Umbilical cord (tissue), 2 donors: ENCODE measurements around the gene XXYLT1. TPM values are rescaled to one million over a fixed set of nuclear protein-coding genes. Genes with fewer than 3 reads are reported as not detected.

Source experiments
- DNase-seq: peaks from one replicate; pipeline ENCODE4 v3.0.0-alpha.2; 2015; ENCODE audit warnings: low spot score
- total RNA-seq: library from RNA; depleted of rRNA; stranded (reverse); fragments of >200 nt; gene quantifications from one replicate; pipeline ENCODE4 v1.2.3, GENCODE V29; 2014; ENCODE audit warnings: low replicate concordance; ENCODE audit not compliant: insufficient read depth

Gene XXYLT1
- total RNA-seq, 1 donor from 2014 or later = 21.4 TPM

GRCh38 chr3:195078891-195079440 is 192.0 kb downstream of the XXYLT1 start:
- no peak for DNase-seq

GRCh38 chr3:195077611-195078540 is 193.1 kb downstream of the XXYLT1 start:
- DNase-seq = no peak

GRCh38 chr3:195076981-195077610 is 193.9 kb downstream of the XXYLT1 start:
- DNase-seq = no peak

GRCh38 chr3:195075941-195076875 is 194.8 kb downstream of the XXYLT1 start:
- DNase-seq = no peak

- DNase-seq = no peak
Observed at GRCh38 chr3:195075199-195075940, 195.6 kb downstream of the XXYLT1 start.

- no peak for DNase-seq
Observed at GRCh38 chr3:195073866-195074860, 196.8 kb downstream of the XXYLT1 start.

- DNase-seq = no peak
Observed at GRCh38 chr3:195072916-195073564, 197.9 kb downstream of the XXYLT1 start.

GRCh38 chr3:195071916-195072820 is 198.8 kb downstream of the XXYLT1 start:
- DNase-seq = no peak

GRCh38 chr3:195071011-195071728 is 199.8 kb downstream of the XXYLT1 start:
- DNase-seq = no peak

- no peak for DNase-seq
Observed at GRCh38 chr3:195070336-195070735, 200.6 kb downstream of the XXYLT1 start.

GRCh38 chr3:195069501-195070251 is 201.3 kb downstream of the XXYLT1 start:
- DNase-seq = no peak

GRCh38 chr3:195068084-195069080 is 202.6 kb downstream of the XXYLT1 start:
- DNase-seq = no peak

GRCh38 chr3:195066441-195066841 is 204.5 kb downstream of the XXYLT1 start:
- no peak for DNase-seq

GRCh38 chr3:195065864-195066185 is 205.1 kb downstream of the XXYLT1 start:
- no peak for DNase-seq

- DNase-seq = no peak
Observed at GRCh38 chr3:195065142-195065863, 205.7 kb downstream of the XXYLT1 start.
